ENCODE data around the gene GMCL1. TPM values are rescaled to one million over a fixed set of nuclear protein-coding genes. Genes with fewer than 3 reads are reported as not detected.

The GMCL1 gene
- total and polyA plus RNA-seq, 2 of the 13 experiments (the other 11 are each of a cell fraction or from before 2014, with no cell fraction given): 18.7 to 24.0 TPM

DNA sequence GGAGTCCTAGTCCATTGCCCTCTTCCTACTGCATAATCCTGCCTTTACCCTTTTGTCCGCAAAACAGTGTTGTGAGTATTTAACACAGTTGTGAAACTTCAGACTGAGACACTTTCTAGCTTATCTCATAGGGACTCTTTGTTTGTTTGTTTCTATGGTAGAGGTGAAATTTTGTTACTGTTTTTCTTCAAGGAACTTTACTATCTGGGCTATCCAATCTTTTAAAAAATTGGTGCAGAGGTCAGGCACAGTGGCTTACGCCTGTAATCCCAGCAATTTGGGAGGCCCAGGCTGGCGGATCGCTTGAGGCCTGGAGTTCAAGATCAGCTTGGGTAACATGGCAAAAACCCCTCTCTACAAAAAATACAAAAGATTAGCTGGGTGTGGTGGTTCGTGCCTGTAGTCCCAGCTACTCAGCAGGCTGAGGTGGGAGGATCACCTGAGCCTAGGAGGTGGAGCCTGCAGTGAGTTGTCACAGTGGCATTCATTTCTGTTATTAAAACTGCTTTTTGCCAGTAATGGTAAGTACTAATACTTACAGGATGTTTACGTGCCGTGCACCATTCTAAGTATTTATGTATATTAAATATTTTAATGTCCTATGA, 18.8 kb downstream of the GMCL1 start:
- Histone ChIP-seq H3K4me1 (ENCODE audit: insufficient read depth, low read length) (no peaks in the 10 kb centered on the region), H3K27me3 (ENCODE audit: control insufficient read depth in 1 of 2, insufficient read depth in 2 of 2, low read length in 2 of 2) (no peaks in the 10 kb centered on the region), H3K4me3 (replicated peaks in 1 of 3; ENCODE audit: insufficient read depth in 1 of 3, low read depth in 2 of 3, low read length in 3 of 3) (no peak overlapping the region), H4K20me1 (ENCODE audit: insufficient read depth, low read length) (no peaks in the 10 kb centered on the region), H2AFZ (ENCODE audit: low read length) (no peak overlapping the region), H3K36me3 (replicated peaks in 1 of 2; ENCODE audit: control insufficient read depth in 1 of 2, insufficient read depth in 2 of 2, low read length in 2 of 2) (peaks cover 25 to 75% of the 10 kb centered on the region in 2 experiments), H3K4me2 (ENCODE audit: low read depth, low read length) (no peak overlapping the region), H3K9me3 (ENCODE audit: low read length) (no peaks in the 10 kb centered on the region), H3K9ac (ENCODE audit: insufficient read depth, low read depth, low read length) (no peak overlapping the region), H3K27ac (ENCODE audit: extremely low read length, insufficient read depth, low read length) (no peak overlapping the region), H3K79me2 (ENCODE audit: insufficient read depth, low read length) (no peaks in the 10 kb centered on the region)
- intact Hi-C loops (cut with micrococcal nuclease; ENCODE audit: unreplicated experiment): no loop called here
- POLR2A ChIA-PET: no interaction called here
- TF ChIP-seq ZNF256 (CRISPR knock-in tag; conservative IDR thresholded peaks at IDR 0.05): no peak
- no TSS peak for BruUV-seq (replicated peaks)
- ATAC-seq (no peak), FAIRE-seq (no peak), DNase-seq (ENCODE audit: low spot score) (no peak)
- in situ Hi-C loops (cut with HindIII; ENCODE audit: extremely low pct_ligation_motif_present, low pct_unique_long_range_greater_than_20kb): no loop called here
- CTCF ChIA-PET (ENCODE audit: low intra/inter-chr PET ratio, low total read pairs): no interaction called here
- WGBS (ENCODE audit: low lambda C conversion rate): 97% methylated on average over 7 of the region's 7 CpGs

DNA sequence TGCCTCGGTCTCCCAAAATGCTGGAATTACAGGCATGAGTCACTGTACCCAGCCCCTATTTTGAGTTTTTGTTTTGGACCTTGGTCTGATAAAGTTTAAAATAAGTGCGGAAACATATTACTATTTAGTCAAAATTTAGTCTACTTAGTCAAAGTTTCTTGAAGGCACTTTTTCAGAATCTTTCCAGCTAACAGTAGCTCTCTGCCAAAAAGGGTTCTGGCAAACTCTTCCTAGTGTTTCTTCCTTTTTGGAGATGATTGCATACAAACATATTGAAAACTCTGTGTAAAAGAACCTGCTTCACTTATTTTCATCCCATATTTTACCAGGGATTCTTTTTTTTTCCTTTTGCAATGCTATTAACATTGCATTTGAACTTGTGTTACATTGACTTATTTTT, 28.8 kb downstream of the GMCL1 start:
- 96% methylated on average over 2 of the region's 2 CpGs for WGBS (ENCODE audit: low lambda C conversion rate)

More for the DNA sequence above, 28.8 kb downstream of the GMCL1 start:
- Histone ChIP-seq H3K9me3 (ENCODE audit: low read length) (no peaks in the 10 kb centered on the region), H3K36me3 (replicated peaks in 1 of 2; ENCODE audit: control insufficient read depth in 1 of 2, insufficient read depth in 2 of 2, low read length in 2 of 2) (peaks cover 4 to 40% of the 10 kb centered on the region in 2 experiments; a peak in 4 of 5 replicates), H3K4me3 (replicated peaks in 1 of 3; ENCODE audit: insufficient read depth in 1 of 3, low read depth in 2 of 3, low read length in 3 of 3) (no peak overlapping the region), H3K4me2 (ENCODE audit: low read depth, low read length) (no peak overlapping the region), H4K20me1 (ENCODE audit: insufficient read depth, low read length) (no peaks in the 10 kb centered on the region), H3K9ac (ENCODE audit: insufficient read depth, low read depth, low read length) (no peak overlapping the region), H3K79me2 (ENCODE audit: insufficient read depth, low read length) (no peaks in the 10 kb centered on the region), H3K27ac (ENCODE audit: extremely low read length, insufficient read depth, low read length) (no peak overlapping the region), H3K27me3 (ENCODE audit: control insufficient read depth in 1 of 2, insufficient read depth in 2 of 2, low read length in 2 of 2) (no peaks in the 10 kb centered on the region), H3K4me1 (ENCODE audit: insufficient read depth, low read length) (no peaks in the 10 kb centered on the region), H2AFZ (ENCODE audit: low read length) (no peak overlapping the region)
- intact Hi-C loops (cut with micrococcal nuclease; ENCODE audit: unreplicated experiment): no loop called here
- in situ Hi-C loops (cut with HindIII; ENCODE audit: extremely low pct_ligation_motif_present, low pct_unique_long_range_greater_than_20kb): no loop called here
- no TSS peak for BruUV-seq (replicated peaks)
- POLR2A ChIA-PET: no interaction called here
- TF ChIP-seq ZNF841 (CRISPR knock-in tag; IDR thresholded peaks at IDR 0.05; ENCODE audit: borderline replicate concordance): no peak
- TF ChIP-seq, protein P1, sequence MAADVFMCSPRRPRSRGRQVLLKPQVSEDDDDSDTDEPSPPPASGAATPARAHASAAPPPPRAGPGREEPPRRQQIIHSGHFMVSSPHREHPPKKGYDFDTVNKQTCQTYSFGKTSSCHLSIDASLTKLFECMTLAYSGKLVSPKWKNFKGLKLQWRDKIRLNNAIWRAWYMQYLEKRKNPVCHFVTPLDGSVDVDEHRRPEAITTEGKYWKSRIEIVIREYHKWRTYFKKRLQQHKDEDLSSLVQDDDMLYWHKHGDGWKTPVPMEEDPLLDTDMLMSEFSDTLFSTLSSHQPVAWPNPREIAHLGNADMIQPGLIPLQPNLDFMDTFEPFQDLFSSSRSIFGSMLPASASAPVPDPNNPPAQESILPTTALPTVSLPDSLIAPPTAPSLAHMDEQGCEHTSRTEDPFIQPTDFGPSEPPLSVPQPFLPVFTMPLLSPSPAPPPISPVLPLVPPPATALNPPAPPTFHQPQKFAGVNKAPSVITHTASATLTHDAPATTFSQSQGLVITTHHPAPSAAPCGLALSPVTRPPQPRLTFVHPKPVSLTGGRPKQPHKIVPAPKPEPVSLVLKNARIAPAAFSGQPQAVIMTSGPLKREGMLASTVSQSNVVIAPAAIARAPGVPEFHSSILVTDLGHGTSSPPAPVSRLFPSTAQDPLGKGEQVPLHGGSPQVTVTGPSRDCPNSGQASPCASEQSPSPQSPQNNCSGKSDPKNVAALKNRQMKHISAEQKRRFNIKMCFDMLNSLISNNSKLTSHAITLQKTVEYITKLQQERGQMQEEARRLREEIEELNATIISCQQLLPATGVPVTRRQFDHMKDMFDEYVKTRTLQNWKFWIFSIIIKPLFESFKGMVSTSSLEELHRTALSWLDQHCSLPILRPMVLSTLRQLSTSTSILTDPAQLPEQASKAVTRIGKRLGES (CRISPR knock-in tag; IDR thresholded peaks at IDR 0.05; ENCODE audit: borderline replicate concordance): no peak
- TF ChIP-seq, protein P2, sequence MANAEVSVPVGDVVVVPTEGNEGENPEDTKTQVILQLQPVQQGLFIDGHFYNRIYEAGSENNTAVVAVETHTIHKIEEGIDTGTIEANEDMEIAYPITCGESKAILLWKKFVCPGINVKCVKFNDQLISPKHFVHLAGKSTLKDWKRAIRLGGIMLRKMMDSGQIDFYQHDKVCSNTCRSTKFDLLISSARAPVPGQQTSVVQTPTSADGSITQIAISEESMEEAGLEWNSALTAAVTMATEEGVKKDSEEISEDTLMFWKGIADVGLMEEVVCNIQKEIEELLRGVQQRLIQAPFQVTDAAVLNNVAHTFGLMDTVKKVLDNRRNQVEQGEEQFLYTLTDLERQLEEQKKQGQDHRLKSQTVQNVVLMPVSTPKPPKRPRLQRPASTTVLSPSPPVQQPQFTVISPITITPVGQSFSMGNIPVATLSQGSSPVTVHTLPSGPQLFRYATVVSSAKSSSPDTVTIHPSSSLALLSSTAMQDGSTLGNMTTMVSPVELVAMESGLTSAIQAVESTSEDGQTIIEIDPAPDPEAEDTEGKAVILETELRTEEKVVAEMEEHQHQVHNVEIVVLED (CRISPR knock-in tag; IDR thresholded peaks at IDR 0.05; ENCODE audit: borderline replicate concordance): no peak
- TF ChIP-seq, protein P3, sequence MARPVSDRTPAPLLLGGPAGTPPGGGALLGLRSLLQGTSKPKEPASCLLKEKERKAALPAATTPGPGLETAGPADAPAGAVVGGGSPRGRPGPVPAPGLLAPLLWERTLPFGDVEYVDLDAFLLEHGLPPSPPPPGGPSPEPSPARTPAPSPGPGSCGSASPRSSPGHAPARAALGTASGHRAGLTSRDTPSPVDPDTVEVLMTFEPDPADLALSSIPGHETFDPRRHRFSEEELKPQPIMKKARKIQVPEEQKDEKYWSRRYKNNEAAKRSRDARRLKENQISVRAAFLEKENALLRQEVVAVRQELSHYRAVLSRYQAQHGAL (CRISPR knock-in tag; IDR thresholded peaks at IDR 0.05; ENCODE audit: not compliant biosample characterization): no peak
- no peak for TF ChIP-seq CEBPG (CRISPR knock-in tag; IDR thresholded peaks at IDR 0.05)
- no peak for TF ChIP-seq EZH2 (conservative IDR thresholded peaks at IDR 0.05; ENCODE audit: low read depth, low read length)
- TF ChIP-seq, protein P4, sequence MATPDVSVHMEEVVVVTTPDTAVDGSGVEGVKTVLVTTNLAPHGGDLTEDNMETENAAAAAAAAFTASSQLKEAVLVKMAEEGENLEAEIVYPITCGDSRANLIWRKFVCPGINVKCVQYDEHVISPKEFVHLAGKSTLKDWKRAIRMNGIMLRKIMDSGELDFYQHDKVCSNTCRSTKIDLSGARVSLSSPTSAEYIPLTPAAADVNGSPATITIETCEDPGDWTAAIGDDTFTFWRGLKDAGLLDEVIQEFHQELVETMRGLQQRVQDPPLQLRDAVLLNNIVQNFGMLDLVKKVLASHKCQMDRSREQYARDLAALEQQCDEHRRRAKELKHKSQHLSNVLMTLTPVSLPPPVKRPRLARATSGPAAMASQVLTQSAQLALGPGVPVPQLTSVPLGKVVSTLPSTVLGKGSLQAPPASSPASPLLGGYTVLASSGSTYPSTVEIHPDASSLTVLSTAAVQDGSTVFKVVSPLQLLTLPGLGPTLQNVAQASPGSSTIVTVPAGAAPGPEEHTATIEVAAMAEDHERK (CRISPR knock-in tag; IDR thresholded peaks at IDR 0.05; ENCODE audit: low read depth): no peak
- TF ChIP-seq TAF1 (CRISPR knock-in tag; IDR thresholded peaks at IDR 0.05): no peak
- no peak for TF ChIP-seq SMYD3 (CRISPR knock-in tag; IDR thresholded peaks at IDR 0.05)
- TF ChIP-seq REL (CRISPR knock-in tag; conservative IDR thresholded peaks at IDR 0.05): no peak
- ATAC-seq (no peak), DNase-seq (ENCODE audit: low spot score) (no peak), FAIRE-seq (no peak)
- CTCF ChIA-PET (ENCODE audit: low intra/inter-chr PET ratio, low total read pairs): no interaction called here
